Hepatic stellate cell (primary cell): ENCODE data around the gene IDH3A.
A peak's percentile ranks its signal among the peaks of the same experiment; 100 is the strongest.

ENCODE experiments used
- DNase-seq: peaks from one replicate; pipeline ENCODE4 v3.0.0; 2011; ENCODE audit warnings: low spot score

IDH3A gene

DNA sequence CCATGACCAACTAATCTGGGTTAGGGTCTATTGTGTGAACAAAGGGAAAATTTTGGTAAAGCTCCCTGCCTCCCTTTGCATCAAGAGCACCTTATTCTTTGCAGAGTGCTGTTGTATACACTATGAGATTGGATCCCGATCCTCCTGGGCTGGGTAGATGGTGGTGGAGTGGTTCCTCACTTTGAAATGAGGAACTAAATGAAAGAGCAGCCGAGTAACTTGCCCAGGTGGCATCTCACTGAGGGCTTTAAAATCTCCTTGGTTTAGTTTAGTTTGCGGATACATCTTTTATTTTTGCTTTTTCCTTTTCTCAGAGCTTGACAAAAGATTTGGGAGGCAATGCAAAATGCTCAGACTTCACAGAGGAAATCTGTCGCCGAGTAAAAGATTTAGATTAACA, 19.4 kb downstream of the IDH3A start:
- DNase-seq = no peak

DNA sequence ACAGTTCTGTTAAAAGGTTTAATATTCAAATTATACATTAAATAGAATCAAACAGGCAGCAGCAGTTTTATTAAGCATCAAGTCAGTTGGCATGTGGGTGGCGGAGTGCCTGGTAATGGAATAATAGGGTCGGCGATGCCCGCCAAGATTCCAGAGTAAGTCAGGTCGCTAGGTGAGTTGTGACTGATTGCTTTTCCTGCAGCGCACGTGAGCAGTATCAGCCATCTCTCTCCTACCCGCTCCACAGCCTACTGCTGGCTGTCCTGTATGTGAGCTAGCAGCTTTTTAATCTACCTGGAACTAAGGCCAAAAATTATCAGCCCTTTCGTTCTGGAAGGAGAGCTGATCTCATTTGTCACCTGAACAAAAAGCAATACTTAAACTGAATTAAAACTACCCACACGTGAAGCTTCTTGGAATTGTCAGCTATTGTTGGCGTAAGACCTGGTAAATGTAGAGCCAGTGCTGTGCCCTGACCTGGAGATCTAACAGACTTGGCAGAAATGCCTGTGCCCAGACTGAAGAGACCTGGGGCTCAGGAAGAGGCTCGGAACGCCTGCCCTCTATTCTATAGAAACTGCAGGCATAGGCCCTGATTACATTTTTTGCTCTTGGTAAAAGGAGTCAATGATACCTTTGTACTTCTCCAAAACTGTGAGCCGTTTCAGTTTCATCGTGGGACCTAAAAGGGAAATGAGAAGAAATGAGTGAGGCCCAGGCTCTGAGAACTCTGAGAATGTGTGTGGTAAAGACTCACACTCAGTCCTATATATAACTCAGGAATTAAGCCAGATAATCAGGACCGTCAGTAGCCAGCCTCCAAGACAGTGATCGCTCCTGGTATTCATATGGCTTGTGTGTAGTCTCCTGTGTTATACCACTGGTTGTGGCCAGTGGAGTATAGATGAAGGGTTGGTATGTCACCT, 21.9 kb downstream of the IDH3A start:
- DNase-seq = no peak

DNA sequence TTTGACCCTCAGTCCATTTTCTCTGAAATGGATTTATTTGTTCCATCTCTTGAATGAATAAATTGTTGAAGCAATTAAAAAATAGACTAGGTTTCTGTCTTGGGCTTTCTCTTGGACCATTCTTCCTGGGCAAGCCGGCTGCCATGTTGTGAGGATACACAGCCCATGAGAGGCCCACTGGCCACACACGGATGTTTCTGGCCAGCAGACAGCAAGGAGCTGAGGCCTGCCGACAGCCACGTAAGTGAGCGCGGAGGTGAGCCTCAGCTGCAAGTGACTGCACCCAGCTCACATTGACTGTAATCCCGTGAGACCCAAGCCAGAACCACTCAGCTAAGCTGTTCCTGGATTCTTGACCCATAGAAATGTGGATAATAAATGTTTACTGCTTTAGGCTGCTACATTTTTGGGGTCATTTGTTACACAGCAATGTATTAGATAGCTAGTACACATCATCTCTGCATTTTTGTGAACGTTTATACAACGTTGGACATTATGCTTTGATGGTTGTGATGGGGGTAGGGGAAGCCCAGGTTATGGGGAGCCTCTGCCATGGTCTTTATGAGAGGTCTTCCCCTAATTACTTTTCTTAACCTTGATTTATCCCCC, 22.8 kb downstream of the IDH3A start:
- DNase-seq = no peak

DNA sequence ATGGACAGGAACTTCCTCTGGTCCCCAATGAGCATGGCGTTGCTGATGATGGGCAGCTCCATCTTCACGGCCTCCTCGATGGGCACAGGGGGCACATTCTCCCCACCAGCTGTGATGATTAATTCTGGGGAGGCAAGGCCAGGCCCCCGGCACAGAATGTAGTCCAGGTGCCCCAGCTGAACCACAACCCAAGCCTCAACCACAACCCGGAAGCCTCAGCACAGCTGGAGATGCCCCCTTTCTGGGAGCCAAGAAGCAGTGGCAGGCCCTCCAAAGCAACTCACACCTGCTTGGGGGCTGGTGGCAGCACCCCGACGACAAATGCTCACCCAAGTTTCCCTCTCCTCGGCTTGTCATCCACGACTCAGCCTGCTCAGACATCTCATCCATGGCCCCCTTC, 25.2 kb downstream of the IDH3A start:
- DNase-seq = no peak

DNA sequence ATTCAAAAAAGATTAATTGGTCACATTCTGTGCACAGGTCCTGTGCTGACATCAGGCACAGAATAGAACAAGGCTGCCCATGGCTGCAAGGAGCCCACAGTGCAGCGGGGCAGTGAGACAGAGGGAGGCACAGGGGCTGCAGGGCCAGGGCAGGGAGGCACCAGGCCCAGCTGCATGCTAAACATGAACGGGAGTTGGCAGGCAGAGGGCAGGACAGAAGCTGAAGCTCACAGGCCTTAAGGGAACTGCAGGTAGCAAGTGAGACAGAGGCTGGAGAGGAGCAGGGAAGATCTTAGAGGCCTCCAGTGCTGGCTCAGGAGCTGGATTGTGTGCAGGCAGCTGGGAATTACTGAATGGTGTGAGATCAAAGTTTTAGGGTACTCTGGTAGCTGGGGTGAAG, 26.2 kb downstream of the IDH3A start:
- DNase-seq = no peak

DNA sequence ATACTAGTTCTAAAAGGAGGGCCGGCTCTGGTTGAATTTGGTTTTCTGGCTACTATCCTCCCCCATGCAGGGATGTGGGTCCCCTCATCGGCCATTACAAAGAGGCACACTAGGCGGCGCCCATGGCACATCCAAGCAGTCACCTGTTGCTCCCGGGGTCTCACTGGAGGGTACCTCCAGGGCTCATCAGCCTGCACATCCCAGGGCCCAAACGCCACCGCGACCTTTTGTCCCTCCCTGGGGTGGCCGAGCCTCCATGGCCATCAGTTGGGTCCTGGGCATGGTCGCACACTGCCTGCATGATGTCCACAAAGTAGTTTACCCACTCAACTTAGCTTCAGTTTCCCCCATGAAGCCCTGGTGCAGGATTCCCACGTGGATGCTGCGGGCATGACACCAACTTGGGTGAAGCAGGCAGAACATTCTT, 28.3 kb downstream of the IDH3A start:
- DNase-seq = peak; percentile 42

DNA sequence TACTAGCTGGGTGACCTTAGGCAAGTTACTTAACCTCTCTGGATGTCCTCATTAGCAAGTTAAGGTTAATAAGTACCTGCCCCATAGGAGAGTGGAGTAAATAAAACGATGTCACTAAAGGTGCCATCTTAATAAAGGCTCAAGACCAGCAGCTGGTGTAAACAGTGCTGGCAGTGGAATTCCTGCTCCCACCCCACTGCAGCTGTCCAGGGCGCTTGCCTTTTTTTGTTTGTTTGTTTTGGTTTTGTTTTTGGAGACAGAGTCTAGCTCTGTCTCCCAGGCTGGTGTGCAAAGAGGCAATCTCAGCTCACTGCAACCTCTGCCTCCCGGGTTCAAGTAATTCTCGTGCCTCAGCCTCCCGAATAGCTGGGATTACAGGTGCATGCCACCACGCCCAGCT, 28.9 kb downstream of the IDH3A start:
- DNase-seq = no peak

DNA sequence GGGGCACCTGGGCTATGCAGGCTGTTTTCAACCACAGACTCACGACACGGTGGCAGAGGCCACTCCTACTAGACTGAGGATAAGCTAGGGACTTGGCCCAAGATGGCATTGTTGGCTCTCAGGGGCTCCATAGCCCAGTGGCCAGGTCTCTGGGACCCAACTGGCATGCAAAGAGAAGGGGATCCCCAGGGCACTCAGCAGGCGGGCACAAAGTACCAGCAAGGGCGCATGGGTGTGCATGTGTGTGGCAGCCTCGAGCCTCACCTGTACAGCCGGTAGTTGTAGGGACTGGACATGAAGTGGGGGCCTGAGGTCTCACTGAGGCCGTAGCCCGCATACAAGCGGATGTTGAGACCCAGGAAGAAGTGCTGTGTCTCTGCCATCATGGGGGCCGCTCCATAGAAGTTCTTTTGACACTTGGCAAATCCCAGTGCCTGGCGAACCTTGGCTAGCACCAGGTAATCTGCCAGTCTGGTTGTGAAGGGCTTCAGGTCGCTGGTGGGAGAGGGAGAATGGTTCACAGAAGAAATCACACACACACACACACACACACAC, 30.2 kb downstream of the IDH3A start:
- DNase-seq = no peak

DNA sequence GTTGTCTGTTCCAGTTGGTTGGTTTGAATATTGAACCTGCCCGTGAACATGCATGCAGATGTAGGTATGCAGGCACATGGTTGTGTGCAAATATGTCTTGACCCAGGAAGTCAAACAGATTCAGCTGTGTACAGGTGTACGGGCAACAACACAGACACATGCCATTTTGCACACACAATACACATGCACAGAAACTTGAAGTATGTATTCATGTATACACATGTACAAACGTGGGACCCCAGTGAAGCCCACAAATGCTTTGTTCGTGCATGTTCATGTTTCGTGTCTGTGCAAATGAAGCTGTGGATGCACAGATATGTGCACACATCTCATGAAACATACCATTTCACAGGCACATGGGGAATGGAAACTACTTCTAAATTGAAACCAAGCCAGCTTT, 30.7 kb downstream of the IDH3A start:
- DNase-seq = no peak

DNA sequence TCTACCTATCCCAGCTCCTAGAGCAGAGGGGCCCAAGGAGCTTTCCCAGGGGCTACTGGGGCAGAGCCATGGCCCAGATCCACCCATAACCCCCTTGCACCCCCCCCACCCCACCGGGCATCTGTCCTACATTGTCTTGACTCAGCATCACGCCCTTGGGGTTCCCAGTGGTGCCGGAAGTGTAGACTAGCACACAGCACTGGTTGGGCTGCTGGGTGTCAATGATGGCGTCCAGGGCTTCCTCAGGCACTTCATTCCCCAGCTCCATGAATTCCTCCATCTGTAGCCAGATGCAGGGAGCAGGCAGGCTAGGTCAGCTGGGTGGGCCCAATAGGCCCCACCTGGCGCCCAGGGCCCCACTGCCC, 33.2 kb downstream of the IDH3A start:
- DNase-seq = no peak

DNA sequence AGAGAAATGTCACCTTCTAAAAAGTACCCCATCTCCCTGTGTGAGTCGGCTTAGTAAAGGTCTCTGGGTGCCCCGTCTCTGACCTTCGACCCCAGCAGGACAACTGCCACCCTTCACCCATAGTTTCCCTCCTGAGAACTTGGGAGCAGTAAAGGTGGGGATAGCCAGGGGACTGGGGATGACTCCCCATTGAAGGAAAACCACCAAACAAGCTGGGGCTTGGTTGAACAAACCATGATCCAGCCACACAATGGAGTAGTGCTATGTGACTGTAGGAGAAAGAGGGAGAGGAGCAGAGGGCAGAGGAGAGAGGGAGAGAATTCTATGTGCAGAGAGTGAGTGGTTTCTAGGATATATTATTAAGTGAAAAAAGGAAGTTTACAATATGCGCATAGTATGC, 33.7 kb downstream of the IDH3A start:
- no peak for DNase-seq

DNA sequence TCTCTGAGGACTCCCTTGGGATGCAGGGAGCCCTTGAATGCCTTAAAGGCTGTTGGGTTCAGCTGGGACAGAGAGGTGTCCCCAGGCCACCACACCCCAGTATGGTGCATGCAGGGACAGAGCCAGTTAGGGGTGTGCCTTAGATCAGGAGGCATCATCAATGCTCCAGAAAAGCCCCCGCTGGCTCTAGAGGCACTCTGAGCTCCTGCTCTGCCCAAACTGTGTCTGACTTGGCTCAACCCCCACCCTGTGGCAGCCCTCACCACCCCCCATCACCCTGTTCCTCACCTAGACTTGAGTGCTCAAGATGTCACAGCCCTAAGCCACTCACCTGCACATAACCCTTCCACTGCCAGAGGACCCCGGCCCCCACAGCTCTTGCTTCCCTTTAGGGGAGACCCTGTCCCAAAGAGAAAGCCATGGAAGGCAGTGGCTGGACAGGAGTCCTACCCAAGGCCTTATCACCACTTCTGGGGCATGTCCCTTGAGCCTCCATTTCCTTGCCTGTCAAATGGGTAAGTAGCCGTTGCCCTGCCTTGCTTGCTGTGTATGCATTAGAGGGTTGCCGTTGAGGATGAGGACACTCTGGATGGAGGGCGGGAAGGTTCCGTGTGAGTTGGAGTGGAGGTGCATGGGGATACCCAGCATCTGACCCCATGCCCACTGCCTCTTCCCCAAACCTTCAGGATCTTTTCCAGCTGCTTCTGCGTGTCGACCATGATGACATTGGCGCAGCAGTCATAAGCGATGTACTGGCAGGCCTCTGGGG, 43.8 kb downstream of the IDH3A start:
- no peak for DNase-seq

DNA sequence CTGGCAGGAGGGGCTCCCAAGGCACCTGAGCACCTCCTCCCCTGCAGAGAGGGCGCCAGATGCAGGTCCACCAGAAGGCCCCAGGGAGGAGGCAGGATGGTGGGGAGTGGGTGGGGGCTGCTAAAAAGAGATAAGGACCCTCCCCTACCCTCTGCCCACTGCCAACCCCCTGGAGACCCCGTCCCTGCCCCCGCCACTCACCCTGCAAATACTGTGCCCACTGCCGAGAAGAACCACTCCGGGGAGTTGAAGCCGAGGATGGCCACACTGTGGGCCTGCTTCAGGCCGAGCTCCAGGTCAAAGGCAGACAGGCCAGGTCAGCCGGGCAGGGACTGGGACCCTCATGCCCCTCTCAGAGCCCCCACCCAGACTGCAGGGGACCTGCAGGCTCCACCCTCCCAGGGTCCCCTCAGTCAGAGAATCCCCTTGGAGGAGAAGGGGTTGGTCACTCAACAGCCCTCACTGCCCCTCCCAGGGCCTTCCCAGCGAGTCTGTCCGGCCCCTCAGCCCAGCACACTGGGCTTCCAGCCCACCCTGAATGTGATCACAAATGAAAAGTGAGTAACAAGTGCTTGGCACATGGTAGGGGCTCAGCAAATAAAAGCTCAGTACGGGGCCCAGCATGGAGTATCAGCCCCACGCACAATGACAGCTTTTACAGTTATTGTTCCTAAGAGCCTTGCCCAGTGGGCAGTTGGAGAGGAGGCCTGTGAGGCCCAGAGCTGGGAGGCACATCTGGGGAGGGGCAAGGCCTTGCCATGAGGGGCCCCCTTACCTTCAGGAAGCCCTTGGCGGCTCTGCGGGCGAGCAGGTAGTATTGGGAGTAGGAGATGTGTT, 44.8 kb downstream of the IDH3A start:
- DNase-seq = no peak

DNA sequence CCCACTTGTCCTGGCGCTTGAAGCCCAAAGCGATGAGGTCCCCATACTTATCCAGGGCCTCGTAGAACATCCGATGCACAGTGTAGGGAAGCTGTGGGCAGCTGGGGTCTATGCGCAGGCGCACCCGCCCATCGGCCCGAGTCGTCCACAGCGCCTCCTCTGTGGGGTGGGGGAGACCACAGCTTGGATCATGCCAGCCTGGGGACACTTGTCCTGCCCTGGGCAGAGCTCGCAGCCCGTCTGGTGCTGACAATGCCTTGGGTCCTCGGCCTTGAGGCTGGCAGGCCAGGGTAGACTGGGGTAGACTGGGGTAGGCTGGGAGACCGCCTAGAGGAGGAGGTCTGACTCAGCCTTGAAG, 45.4 kb downstream of the IDH3A start:
- no peak for DNase-seq

DNA sequence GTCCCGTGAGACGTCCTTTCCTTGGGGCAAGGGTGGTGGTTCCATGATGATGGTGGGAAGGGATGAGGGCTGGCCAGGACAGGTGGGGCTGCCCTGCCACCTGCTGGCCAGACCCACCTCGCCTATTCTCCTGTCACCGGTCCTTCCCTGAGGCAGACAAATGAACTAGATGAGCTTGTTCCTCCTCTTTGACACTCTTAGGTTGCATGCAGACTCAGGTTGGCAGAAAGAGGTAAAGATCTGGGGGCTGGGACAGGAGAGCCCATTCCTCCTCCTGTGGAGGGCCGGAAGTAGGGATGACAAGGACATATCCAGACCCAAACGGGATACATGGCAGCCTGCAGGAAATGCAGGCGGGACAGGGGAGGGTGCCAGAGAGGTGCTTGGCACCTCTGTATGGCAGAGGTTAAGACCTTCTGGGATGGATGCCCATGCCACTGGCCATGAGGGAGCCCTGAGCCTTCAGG, 46.6 kb downstream of the IDH3A start:
- DNase-seq = peak; percentile 45

DNA sequence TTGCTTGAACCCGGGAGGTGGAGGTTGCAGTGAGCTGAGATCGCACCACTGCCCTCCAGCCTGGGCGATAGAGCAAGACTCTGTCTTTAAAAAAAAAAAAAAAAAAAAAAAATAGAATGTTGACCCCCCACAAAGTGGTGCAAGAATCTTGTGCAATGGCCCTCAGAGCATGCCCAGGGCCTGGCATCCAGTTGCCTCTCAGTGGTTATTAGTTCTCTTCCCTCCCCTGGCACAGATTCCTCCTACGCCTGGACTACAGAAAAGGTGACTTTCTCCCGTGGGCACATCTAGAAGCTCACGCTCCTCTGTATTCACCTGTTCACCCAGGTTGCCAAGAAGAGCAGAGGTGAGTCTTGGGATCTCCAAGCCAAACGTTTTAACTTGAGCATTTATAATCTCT, 48.5 kb downstream of the IDH3A start:
- DNase-seq = no peak

DNA sequence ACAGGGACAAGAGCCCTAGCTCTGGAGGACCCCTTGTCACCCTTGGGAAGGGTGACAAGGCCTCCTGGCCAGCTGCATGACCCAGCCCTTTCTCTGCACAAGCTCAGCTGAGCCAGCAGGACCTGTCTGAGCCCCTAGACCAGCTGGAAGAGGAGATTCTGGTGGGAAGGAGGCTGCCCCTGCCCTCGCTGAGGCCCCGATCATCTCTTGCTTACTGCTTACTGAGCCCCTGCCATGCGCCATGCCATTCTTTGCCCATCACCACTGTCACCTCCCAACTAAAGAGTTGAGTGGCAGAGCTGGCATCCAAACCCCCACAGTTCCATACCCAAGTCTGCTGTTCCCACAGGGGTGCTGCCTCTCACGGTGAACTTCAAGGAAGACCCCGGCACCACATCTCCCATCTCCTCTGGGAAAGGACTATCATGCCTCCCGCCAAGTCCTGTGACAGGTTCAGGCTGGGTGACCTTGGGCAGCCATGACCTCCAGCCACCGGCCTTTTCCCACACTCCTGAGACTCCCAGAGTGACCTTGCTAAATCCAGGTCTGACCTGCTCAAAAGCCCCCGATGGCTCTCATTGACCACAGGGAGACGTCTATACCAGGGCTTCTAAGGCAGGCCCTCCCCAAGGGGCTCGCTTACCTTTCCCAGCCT, 51.2 kb downstream of the IDH3A start:
- no peak for DNase-seq

DNA sequence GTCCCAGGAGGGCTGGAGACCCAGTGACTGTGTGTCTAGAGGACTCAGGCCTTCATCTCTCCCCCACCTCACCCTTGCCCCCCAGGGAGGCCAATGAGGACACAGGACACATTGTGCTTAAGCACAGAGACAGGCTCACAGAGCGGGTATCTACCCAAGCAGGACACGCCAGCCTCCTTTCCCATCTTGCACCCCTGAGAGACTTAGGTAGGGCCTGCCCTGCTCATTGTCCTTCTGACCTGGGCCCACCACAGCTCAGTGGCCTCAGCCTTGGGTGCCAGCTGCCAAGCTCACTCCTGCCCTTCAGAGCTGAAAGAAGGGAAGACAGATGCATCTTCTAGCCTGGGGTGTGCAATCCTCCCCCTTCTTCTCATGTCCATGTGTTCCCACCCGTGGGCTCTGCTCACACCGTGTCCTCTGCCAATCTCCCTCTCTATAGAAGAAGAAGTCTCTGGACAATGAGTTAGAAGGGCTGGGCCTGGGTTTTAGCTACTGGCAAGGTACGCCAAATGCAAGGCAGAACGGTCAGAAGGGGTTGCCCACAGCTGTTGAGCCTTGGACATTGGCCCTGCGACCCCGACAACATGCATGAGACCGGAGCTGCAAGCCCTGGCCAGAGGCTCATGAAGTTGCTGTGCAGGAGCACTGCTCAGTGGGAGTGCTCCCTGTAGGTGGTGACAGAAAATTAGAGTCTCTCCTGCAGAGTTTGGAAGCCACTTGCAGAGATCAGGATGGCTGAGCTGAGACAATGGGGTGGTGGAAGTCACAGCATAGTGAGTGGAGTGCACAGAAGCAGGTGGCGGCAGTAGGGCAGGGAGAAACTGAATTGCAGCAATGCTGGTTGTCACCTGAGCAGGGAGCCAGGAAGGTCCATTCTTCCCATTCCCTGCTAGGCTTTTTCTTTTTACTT, 52.4 kb downstream of the IDH3A start:
- DNase-seq = no peak

DNA sequence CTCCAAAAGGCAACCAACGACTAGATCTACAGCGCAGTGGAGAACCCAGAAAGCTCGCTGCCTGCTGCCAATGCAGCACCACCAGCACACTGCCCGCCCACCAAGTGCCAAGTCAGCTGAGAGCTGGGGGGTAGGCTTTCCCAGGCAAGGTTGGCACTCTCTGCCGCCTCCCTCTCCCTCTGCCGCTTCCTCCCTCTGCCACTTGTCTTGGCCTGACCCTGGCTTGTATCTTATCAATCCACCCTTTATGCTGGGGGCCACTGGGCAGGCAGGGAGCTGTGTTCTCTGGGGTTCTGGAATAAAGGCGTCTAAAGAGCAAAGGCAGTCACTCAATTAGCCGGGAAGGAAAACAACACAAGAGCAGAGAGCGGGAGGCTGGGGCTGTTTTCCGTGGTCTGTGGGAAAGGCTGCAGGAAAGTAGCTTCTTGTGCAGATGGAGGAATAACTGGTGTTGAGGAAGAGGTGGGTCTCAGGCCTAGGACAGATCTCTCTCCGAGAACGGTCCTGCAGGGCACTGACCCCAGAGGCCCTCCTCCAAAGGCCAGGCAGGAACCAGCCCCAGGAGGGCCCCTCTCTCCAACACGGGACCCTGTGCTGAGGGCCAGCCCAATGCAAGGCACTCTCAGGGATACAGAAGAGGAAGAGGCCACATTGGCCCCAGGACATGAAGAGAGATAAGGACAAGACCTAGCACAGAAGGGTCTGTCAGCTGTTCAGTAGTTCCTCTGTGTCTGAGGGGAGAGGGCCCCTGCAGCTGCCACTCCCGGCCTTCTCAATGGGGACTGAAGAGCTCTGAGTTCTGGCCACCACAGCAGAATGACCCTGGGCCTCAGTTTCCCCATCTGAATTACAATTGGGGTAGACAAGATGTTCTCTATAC, 54.4 kb downstream of the IDH3A start:
- no peak for DNase-seq
